ENCODE results near the gene OVCA2.

Gene OVCA2

GRCh38 chr17:2023256-2023655 is 18.6 kb upstream of the OVCA2 start:
- H3K27ac Mint-ChIP-seq, result no peak overlapping the region
- H3K27me3 Mint-ChIP-seq, result peaks cover 91% of the 10 kb centered on the region
- H3K9me3 Mint-ChIP-seq, result no peaks in the 10 kb centered on the region
- intact Hi-C loops (cut with micrococcal nuclease), result no loop called here
- peaks cover 26% of the 10 kb centered on the region for H3K4me1 Mint-ChIP-seq (ENCODE audit: low read depth)
- peaks cover 9% of the 10 kb centered on the region for H3K36me3 Mint-ChIP-seq (ENCODE audit: low read depth)
- H3K4me3 Mint-ChIP-seq, result peak overlapping the region; percentile 33

- intact Hi-C loops (cut with micrococcal nuclease), result no loop called here
- H3K27ac Mint-ChIP-seq, result no peak overlapping the region
- peaks cover 91% of the 10 kb centered on the region for H3K27me3 Mint-ChIP-seq
Observed at GRCh38 chr17:2023692-2024571, 17.9 kb upstream of the OVCA2 start.

GRCh38 chr17:2024572-2025219 is 17.1 kb upstream of the OVCA2 start:
- peak overlapping the region; percentile 71 for H3K4me3 Mint-ChIP-seq
- intact Hi-C loops (cut with micrococcal nuclease), result no loop called here
- peaks cover 9% of the 10 kb centered on the region for H3K36me3 Mint-ChIP-seq (ENCODE audit: low read depth)

More at GRCh38 chr17:2023692-2024571, 17.9 kb upstream of the OVCA2 start:
- H3K4me3 Mint-ChIP-seq, result peak overlapping the region; percentile 70
- H3K36me3 Mint-ChIP-seq (ENCODE audit: low read depth), result peaks cover 9% of the 10 kb centered on the region
- no peaks in the 10 kb centered on the region for H3K9me3 Mint-ChIP-seq
- peaks cover 33% of the 10 kb centered on the region for H3K4me1 Mint-ChIP-seq (ENCODE audit: low read depth)

GRCh38 chr17:2025220-2025621 is 16.6 kb upstream of the OVCA2 start, which contains the start of gene RTN4RL1:
RTN4RL1 (minus strand) TSS chr17:2025334; CDS start chr17:2024865, 469 bp downstream.
- H3K36me3 Mint-ChIP-seq (ENCODE audit: low read depth), result peaks cover 12% of the 10 kb centered on the region
- H3K4me1 Mint-ChIP-seq (ENCODE audit: low read depth), result peaks cover 41% of the 10 kb centered on the region
- intact Hi-C loops (cut with micrococcal nuclease), result no loop called here
- H3K27ac Mint-ChIP-seq, result no peak within 1 kb of the TSS
- H3K9me3 Mint-ChIP-seq, result no peaks in the 10 kb centered on the region
- H3K4me3 Mint-ChIP-seq, result peak within 1 kb of the TSS; percentile 71
- peaks cover 91% of the 10 kb centered on the region for H3K27me3 Mint-ChIP-seq

More at GRCh38 chr17:2024572-2025219, 17.1 kb upstream of the OVCA2 start:
- no peaks in the 10 kb centered on the region for H3K9me3 Mint-ChIP-seq
- H3K4me1 Mint-ChIP-seq (ENCODE audit: low read depth), result peaks cover 37% of the 10 kb centered on the region
- peaks cover 92% of the 10 kb centered on the region for H3K27me3 Mint-ChIP-seq
- no peak overlapping the region for H3K27ac Mint-ChIP-seq

GRCh38 chr17:2025622-2026309 is 16.1 kb upstream of the OVCA2 start:
- H3K27me3 Mint-ChIP-seq, result peaks cover 87% of the 10 kb centered on the region
- H3K9me3 Mint-ChIP-seq, result no peaks in the 10 kb centered on the region
- peaks cover 17% of the 10 kb centered on the region for H3K36me3 Mint-ChIP-seq (ENCODE audit: low read depth)
- intact Hi-C loops (cut with micrococcal nuclease), result loop anchor here (1.0 kb wide), 1 partner anchor 117 kb away; no protein-coding TSS in a partner anchor
- peaks cover 46% of the 10 kb centered on the region for H3K4me1 Mint-ChIP-seq (ENCODE audit: low read depth)
- no peak overlapping the region for H3K27ac Mint-ChIP-seq
- H3K4me3 Mint-ChIP-seq, result peak overlapping the region; percentile 71

- Mint-ChIP-seq H3K9me3 (no peaks in the 10 kb centered on the region), H3K27me3 (peaks cover 70% of the 10 kb centered on the region), H3K27ac (no peak overlapping the region), H3K36me3 (ENCODE audit: low read depth) (peaks cover 17% of the 10 kb centered on the region), H3K4me3 (no peak overlapping the region), H3K4me1 (ENCODE audit: low read depth) (peaks cover 48% of the 10 kb centered on the region)
- intact Hi-C loops (cut with micrococcal nuclease), result no loop called here
Observed at GRCh38 chr17:2027528-2028233, 14.1 kb upstream of the OVCA2 start.

GRCh38 chr17:2028234-2028614 is 13.6 kb upstream of the OVCA2 start:
- Mint-ChIP-seq H3K4me3 (no peak overlapping the region), H3K36me3 (ENCODE audit: low read depth) (peaks cover 18% of the 10 kb centered on the region), H3K9me3 (no peaks in the 10 kb centered on the region), H3K27me3 (peaks cover 65% of the 10 kb centered on the region), H3K4me1 (ENCODE audit: low read depth) (peaks cover 42% of the 10 kb centered on the region), H3K27ac (no peak overlapping the region)
- intact Hi-C loops (cut with micrococcal nuclease), result no loop called here

- Mint-ChIP-seq H3K4me1 (ENCODE audit: low read depth) (peaks cover 41% of the 10 kb centered on the region), H3K9me3 (no peaks in the 10 kb centered on the region), H3K36me3 (ENCODE audit: low read depth) (peaks cover 23% of the 10 kb centered on the region), H3K27ac (no peak overlapping the region), H3K27me3 (peaks cover 60% of the 10 kb centered on the region), H3K4me3 (no peak overlapping the region)
- intact Hi-C loops (cut with micrococcal nuclease), result no loop called here
Observed at GRCh38 chr17:2028737-2029136, 13.1 kb upstream of the OVCA2 start.

GRCh38 chr17:2029911-2030778 is 11.7 kb upstream of the OVCA2 start, which contains the start of gene DPH1:
DPH1 (plus strand) TSS chr17:2030153; CDS start chr17:2030170, 17 bp downstream.
- Mint-ChIP-seq H3K9me3 (no peaks in the 10 kb centered on the region), H3K27ac (peak within 1 kb of the TSS; percentile 81), H3K4me1 (ENCODE audit: low read depth) (peaks cover 46% of the 10 kb centered on the region), H3K27me3 (peaks cover 49% of the 10 kb centered on the region), H3K4me3 (peak within 1 kb of the TSS; percentile 94), H3K36me3 (ENCODE audit: low read depth) (peaks cover 30% of the 10 kb centered on the region)
- intact Hi-C loops (cut with micrococcal nuclease), result no loop called here

- Mint-ChIP-seq H3K4me1 (ENCODE audit: low read depth) (peaks cover 40% of the 10 kb centered on the region), H3K9me3 (no peaks in the 10 kb centered on the region), H3K27ac (peak overlapping the region; percentile 81), H3K36me3 (ENCODE audit: low read depth) (peaks cover 34% of the 10 kb centered on the region), H3K4me3 (peak overlapping the region; percentile 94), H3K27me3 (peaks cover 43% of the 10 kb centered on the region)
- intact Hi-C loops (cut with micrococcal nuclease), result no loop called here
Observed at GRCh38 chr17:2030779-2031163, 11.1 kb upstream of the OVCA2 start.

GRCh38 chr17:2033153-2033552 is 8.7 kb upstream of the OVCA2 start:
- intact Hi-C loops (cut with micrococcal nuclease), result no loop called here
- H3K27ac Mint-ChIP-seq, result no peak overlapping the region
- no peaks in the 10 kb centered on the region for H3K9me3 Mint-ChIP-seq
- peaks cover 32% of the 10 kb centered on the region for H3K4me1 Mint-ChIP-seq (ENCODE audit: low read depth)
- H3K27me3 Mint-ChIP-seq, result peaks cover 19% of the 10 kb centered on the region
- H3K36me3 Mint-ChIP-seq (ENCODE audit: low read depth), result peaks cover 49% of the 10 kb centered on the region
- no peak overlapping the region for H3K4me3 Mint-ChIP-seq

- H3K4me1 Mint-ChIP-seq (ENCODE audit: low read depth), result peaks cover 23% of the 10 kb centered on the region
- intact Hi-C loops (cut with micrococcal nuclease), result no loop called here
- peaks cover 58% of the 10 kb centered on the region for H3K36me3 Mint-ChIP-seq (ENCODE audit: low read depth)
- H3K4me3 Mint-ChIP-seq, result no peak overlapping the region
- H3K9me3 Mint-ChIP-seq, result no peaks in the 10 kb centered on the region
- no peak overlapping the region for H3K27ac Mint-ChIP-seq
- H3K27me3 Mint-ChIP-seq, result peaks cover 9% of the 10 kb centered on the region
Observed at GRCh38 chr17:2034157-2034556, 7.7 kb upstream of the OVCA2 start.
